SK-N-SH (cell line): ENCODE measurements around the gene METTL13. TPM values are rescaled to one million over a fixed set of nuclear protein-coding genes. Genes with fewer than 3 reads are reported as not detected.

Source experiments
- CTCF ChIA-PET: fragments of 300-600, 350-600 bp; formaldehyde crosslinking; extraction: SDS; loops from one replicate; lab custom pipeline; 2021; lab: Yijun Ruan, JAX
- POLR2A ChIA-PET: fragments of 350-600 bp; sonication (Branson Sonifier 250); formaldehyde crosslinking; extraction: SDS; loops from one replicate; lab custom pipeline; 2020; ENCODE audit warnings: antibody characterized with exemption, inconsistent platforms; lab: Yijun Ruan, JAX
- DNase-seq: peaks from one replicate; pipeline ENCODE4 v3.0.0; 2012
- H2AFZ ChIP-seq: fragments of 200-600 bp; sonication (generic); 2 replicates; pipeline ENCODE4 v1.8.1; 2016; ENCODE audit warnings: antibody characterized with exemption, mild to moderate bottlenecking, low read depth
- H3F3A ChIP-seq: fragments of 200-600 bp; sonication (generic); replicated peaks from 2 replicates; pipeline ENCODE3; 2016; ENCODE audit warnings: antibody characterized with exemption, mild to moderate bottlenecking; ENCODE audit not compliant: insufficient read depth
- H3K27ac ChIP-seq, 2 experiments: fragments of 200-500 bp in 1 of 2; fragments of 200-600 bp in 1 of 2; sonication (Bioruptor generic) in 1 of 2; sonication (generic), shearing (Covaris generic) in 1 of 2; 2 replicates each; pipeline versions ENCODE4 v1.5.1 to v1.6.1; 2014 to 2016; ENCODE audit warnings: low read depth in 2 of 2, inconsistent platforms in 1 of 2, low read length in 1 of 2, mild to moderate bottlenecking in 1 of 2, mixed read lengths in 1 of 2
- H3K27me3 ChIP-seq: fragments of 200-600 bp; sonication (generic), shearing (Covaris generic); 2 replicates; pipeline ENCODE4 v1.6.1; 2016; ENCODE audit warnings: mixed run types; ENCODE audit not compliant: insufficient read depth
- H3K36me3 ChIP-seq, 2 experiments: fragments of 200-500 bp in 1 of 2; fragments of 200-600 bp in 1 of 2; sonication (Bioruptor generic) in 1 of 2; sonication (generic) in 1 of 2; replicated peaks in 1 of 2; 2 replicates each; pipeline versions ENCODE3 to v1.5.1; 2014 to 2016; ENCODE audit warnings: low read length in 1 of 2, mild to moderate bottlenecking in 1 of 2; ENCODE audit not compliant: insufficient read depth in 2 of 2, control insufficient read depth in 1 of 2
- H3K4me1 ChIP-seq, 2 experiments: fragments of 200-500 bp in 1 of 2; fragments of 200-600 bp in 1 of 2; sonication (Bioruptor generic) in 1 of 2; sonication (generic), shearing (Covaris generic) in 1 of 2; 2 replicates each; pipeline versions ENCODE4 v1.5.1 to v1.6.1; 2014 to 2016; ENCODE audit warnings: low read depth in 1 of 2, low read length in 1 of 2, mixed run types in 1 of 2; ENCODE audit not compliant: insufficient read depth in 2 of 2, control insufficient read depth in 1 of 2
- H3K4me2 ChIP-seq: fragments of 200-600 bp; sonication (generic), shearing (Covaris generic); 2 replicates; pipeline ENCODE4 v1.6.1; 2017; ENCODE audit warnings: mixed run types
- H3K4me3 ChIP-seq, 2 experiments: fragments of 200-500 bp in 1 of 2; fragments of 200-600 bp in 1 of 2; sonication (Bioruptor generic) in 1 of 2; sonication (generic), shearing (Covaris generic) in 1 of 2; 2 replicates each; pipeline versions ENCODE4 v1.5.1 to v1.8.1; 2014 to 2016; ENCODE audit warnings: low read depth in 2 of 2, inconsistent platforms in 1 of 2, low read length in 1 of 2, mild to moderate bottlenecking in 1 of 2, mixed read lengths in 1 of 2, moderate library complexity in 1 of 2
- H3K79me2 ChIP-seq: fragments of 200-600 bp; sonication (generic); 2 replicates; pipeline ENCODE4 v1.8.1; 2017; ENCODE audit warnings: mild to moderate bottlenecking; ENCODE audit not compliant: insufficient read depth
- H3K9ac ChIP-seq: fragments of 200-600 bp; sonication (generic); 2 replicates; pipeline ENCODE4 v1.6.1; 2017; ENCODE audit warnings: mixed run types
- H3K9me2 ChIP-seq: fragments of 200-600 bp; sonication (generic); 2 replicates; pipeline ENCODE4 v1.6.1; 2017; ENCODE audit warnings: mixed run types
- H3K9me3 ChIP-seq: fragments of 200-600 bp; sonication (generic); 2 replicates; pipeline ENCODE4 v1.6.1; 2017; ENCODE audit warnings: mixed run types, mild to moderate bottlenecking, moderate library complexity
- H4K20me1 ChIP-seq: fragments of 200-600 bp; sonication (generic); 2 replicates; pipeline ENCODE4 v1.6.1; 2017; ENCODE audit warnings: mild to moderate bottlenecking, mixed run types; ENCODE audit not compliant: insufficient read depth
- ELF1 ChIP-seq: IDR thresholded peaks from 2 replicates; pipeline ENCODE4 v1.4.0; 2012
- FOSL2 ChIP-seq: IDR thresholded peaks from 2 replicates; pipeline ENCODE4 v1.4.0; 2012; ENCODE audit warnings: low read depth, mild to moderate bottlenecking, moderate library complexity, borderline replicate concordance
- FOXM1 ChIP-seq: IDR thresholded peaks from 2 replicates; pipeline ENCODE4 v1.4.0; 2012; ENCODE audit warnings: low read depth, mild to moderate bottlenecking
- GABPA ChIP-seq: IDR thresholded peaks from 2 replicates; pipeline ENCODE4 v1.4.0; 2012; ENCODE audit warnings: low read depth, mild to moderate bottlenecking
- JUND ChIP-seq: IDR thresholded peaks from 2 replicates; pipeline ENCODE4 v1.4.0; 2012
- MXI1 ChIP-seq: IDR thresholded peaks from 2 replicates; pipeline ENCODE4 v1.6.1; 2012; ENCODE audit warnings: mild to moderate bottlenecking, low read depth, low read length, improper control_type of control experiment
- NFIC ChIP-seq: IDR thresholded peaks from 2 replicates; pipeline ENCODE4 v1.4.0; 2012; ENCODE audit warnings: borderline replicate concordance
- POLR2AphosphoS5 ChIP-seq: IDR thresholded peaks from 2 replicates; pipeline ENCODE4 v1.6.1; 2012; ENCODE audit warnings: low read depth, low read length
- RAD21 ChIP-seq: IDR thresholded peaks from 2 replicates; pipeline ENCODE4 v1.6.1; 2012; ENCODE audit warnings: mild to moderate bottlenecking, low read length
- RFX5 ChIP-seq: IDR thresholded peaks from 2 replicates; pipeline ENCODE4 v1.6.1; 2012; ENCODE audit warnings: mild to moderate bottlenecking, improper control_type of control experiment, low read length
- RXRA ChIP-seq: IDR thresholded peaks from 2 replicates; pipeline ENCODE4 v1.4.0; 2012; ENCODE audit warnings: low read depth, mild to moderate bottlenecking, borderline replicate concordance
- SMC3 ChIP-seq: IDR thresholded peaks from 2 replicates; pipeline ENCODE4 v1.6.1; 2012; ENCODE audit warnings: low read depth, low read length, improper control_type of control experiment
- TCF12 ChIP-seq: IDR thresholded peaks from 2 replicates; pipeline ENCODE4 v1.4.0; 2012
- TEAD4 ChIP-seq: IDR thresholded peaks from 2 replicates; pipeline ENCODE4 v1.4.0; 2012; ENCODE audit warnings: mild to moderate bottlenecking, borderline replicate concordance; ENCODE audit not compliant: insufficient read depth
- YY1 ChIP-seq: IDR thresholded peaks from 2 replicates; pipeline ENCODE4 v1.4.0; 2012; ENCODE audit warnings: low read depth, mild to moderate bottlenecking
- ZBTB33 ChIP-seq: IDR thresholded peaks from 2 replicates; pipeline ENCODE4 v1.4.0; 2012; ENCODE audit warnings: low read depth, borderline replicate concordance
- WGBS: methylation state at CpG from one replicate; pipeline ENCODE4 v1.1.6; 2017; ENCODE audit warnings: low lambda C conversion rate; 5-methylcytosine and 5-hydroxymethylcytosine counted together
- polyA plus RNA-seq, 3 experiments: library from polyadenylated mRNA; depleted of rRNA; stranded (reverse); fragments of >200 nt; gene quantifications; 2 replicates each; pipeline ENCODE4 v1.2.3, GENCODE V29; 2012
- TF ChIP-seq, protein P1 (sequence below): fragments of 150-350 bp; IDR thresholded peaks from 2 replicates; pipeline ENCODE4 v1.6.1; 2017; ENCODE audit warnings: antibody characterized with exemption, low read length, low read depth, borderline replicate concordance
- TF ChIP-seq, protein P2 (sequence below): IDR thresholded peaks from 2 replicates; pipeline ENCODE4 v1.6.1; 2012; ENCODE audit warnings: mild to moderate bottlenecking, low read depth, low read length, moderate library complexity
- TF ChIP-seq, protein P3 (sequence below): IDR thresholded peaks from 2 replicates; pipeline ENCODE4; 2012

Gene METTL13
- polyA plus RNA-seq, 1 of the 3 experiments (the other 2 are of a cell fraction), result 32.7 TPM

GRCh38 chr1:171792656-171793369 lies 11.4 kb downstream of the METTL13 start (continued):
- no peak for TF ChIP-seq MXI1
- no peak for TF ChIP-seq NFIC
- no peak for TF ChIP-seq TCF12
- TF ChIP-seq, protein P1, sequence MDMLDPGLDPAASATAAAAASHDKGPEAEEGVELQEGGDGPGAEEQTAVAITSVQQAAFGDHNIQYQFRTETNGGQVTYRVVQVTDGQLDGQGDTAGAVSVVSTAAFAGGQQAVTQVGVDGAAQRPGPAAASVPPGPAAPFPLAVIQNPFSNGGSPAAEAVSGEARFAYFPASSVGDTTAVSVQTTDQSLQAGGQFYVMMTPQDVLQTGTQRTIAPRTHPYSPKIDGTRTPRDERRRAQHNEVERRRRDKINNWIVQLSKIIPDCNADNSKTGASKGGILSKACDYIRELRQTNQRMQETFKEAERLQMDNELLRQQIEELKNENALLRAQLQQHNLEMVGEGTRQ, result no peak
- no peak for TF ChIP-seq RXRA
- no peak for TF ChIP-seq ZBTB33
- no peak for TF ChIP-seq YY1
- TF ChIP-seq ELF1, result no peak

DNA sequence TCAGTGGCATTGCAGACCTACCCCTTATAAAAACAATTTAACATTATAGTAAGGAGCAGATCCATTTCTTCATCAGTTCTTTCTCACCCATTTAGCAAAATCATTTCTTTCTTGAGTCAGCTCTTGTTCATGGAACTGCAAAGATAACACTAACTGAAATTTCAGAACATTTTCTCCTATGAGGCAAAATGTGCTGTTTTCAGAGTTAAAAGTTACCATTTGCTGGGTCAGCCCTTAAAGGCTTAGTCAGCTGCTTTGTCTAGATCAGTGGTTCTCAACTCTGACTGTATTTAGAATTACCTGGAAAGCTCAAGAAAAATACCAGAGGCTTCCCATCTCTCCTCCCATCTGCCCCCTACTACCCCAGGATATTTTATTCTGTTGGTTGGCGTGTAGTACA lies 12.2 kb downstream of the METTL13 start:
- WGBS, result 93% methylated on average over 1 of the region's 1 CpG
- ChIA-PET CTCF (interaction anchor here (0.6 to 7.1 kb wide), 3 partner anchors 9 to 192 kb away, joined by 3 to 34 read pairs (median 3); no protein-coding TSS in a partner anchor), POLR2A (no interaction called here)
- TF ChIP-seq FOSL2, result no peak
- no peak for TF ChIP-seq POLR2AphosphoS5
- TF ChIP-seq TEAD4, result no peak
- no peak for TF ChIP-seq ZBTB33
- no peak for TF ChIP-seq RAD21
- TF ChIP-seq RFX5, result no peak
- TF ChIP-seq TCF12, result no peak
- TF ChIP-seq FOXM1, result no peak
- TF ChIP-seq MXI1, result no peak
- TF ChIP-seq, protein P2, sequence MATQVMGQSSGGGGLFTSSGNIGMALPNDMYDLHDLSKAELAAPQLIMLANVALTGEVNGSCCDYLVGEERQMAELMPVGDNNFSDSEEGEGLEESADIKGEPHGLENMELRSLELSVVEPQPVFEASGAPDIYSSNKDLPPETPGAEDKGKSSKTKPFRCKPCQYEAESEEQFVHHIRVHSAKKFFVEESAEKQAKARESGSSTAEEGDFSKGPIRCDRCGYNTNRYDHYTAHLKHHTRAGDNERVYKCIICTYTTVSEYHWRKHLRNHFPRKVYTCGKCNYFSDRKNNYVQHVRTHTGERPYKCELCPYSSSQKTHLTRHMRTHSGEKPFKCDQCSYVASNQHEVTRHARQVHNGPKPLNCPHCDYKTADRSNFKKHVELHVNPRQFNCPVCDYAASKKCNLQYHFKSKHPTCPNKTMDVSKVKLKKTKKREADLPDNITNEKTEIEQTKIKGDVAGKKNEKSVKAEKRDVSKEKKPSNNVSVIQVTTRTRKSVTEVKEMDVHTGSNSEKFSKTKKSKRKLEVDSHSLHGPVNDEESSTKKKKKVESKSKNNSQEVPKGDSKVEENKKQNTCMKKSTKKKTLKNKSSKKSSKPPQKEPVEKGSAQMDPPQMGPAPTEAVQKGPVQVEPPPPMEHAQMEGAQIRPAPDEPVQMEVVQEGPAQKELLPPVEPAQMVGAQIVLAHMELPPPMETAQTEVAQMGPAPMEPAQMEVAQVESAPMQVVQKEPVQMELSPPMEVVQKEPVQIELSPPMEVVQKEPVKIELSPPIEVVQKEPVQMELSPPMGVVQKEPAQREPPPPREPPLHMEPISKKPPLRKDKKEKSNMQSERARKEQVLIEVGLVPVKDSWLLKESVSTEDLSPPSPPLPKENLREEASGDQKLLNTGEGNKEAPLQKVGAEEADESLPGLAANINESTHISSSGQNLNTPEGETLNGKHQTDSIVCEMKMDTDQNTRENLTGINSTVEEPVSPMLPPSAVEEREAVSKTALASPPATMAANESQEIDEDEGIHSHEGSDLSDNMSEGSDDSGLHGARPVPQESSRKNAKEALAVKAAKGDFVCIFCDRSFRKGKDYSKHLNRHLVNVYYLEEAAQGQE, result no peak
- no peak for TF ChIP-seq YY1
- TF ChIP-seq, protein P3, sequence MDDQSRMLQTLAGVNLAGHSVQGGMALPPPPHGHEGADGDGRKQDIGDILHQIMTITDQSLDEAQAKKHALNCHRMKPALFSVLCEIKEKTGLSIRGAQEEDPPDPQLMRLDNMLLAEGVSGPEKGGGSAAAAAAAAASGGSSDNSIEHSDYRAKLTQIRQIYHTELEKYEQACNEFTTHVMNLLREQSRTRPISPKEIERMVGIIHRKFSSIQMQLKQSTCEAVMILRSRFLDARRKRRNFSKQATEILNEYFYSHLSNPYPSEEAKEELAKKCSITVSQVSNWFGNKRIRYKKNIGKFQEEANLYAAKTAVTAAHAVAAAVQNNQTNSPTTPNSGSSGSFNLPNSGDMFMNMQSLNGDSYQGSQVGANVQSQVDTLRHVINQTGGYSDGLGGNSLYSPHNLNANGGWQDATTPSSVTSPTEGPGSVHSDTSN, result no peak
- TF ChIP-seq RXRA, result no peak
- no peak for TF ChIP-seq JUND
- TF ChIP-seq NFIC, result no peak
- no peak for TF ChIP-seq SMC3
- no peak for TF ChIP-seq GABPA
- Histone ChIP-seq H3K9ac (no peak overlapping the region; the same call in 1 of the 2 replicates), H3K79me2 (peaks cover 10% of the 10 kb centered on the region; the same call in 1 of the 2 replicates), H3K27ac (peak overlapping the region in 1 of 2 experiments; percentile 73; a peak in 2 of 4 replicates), H3K9me2 (no peaks in the 10 kb centered on the region), H3K4me3 (no peak overlapping the region), H4K20me1 (no peaks in the 10 kb centered on the region), H3K4me2 (peak overlapping the region; percentile 20; the same call in 1 of the 2 replicates), H3K4me1 (peaks cover under 1 to 9% of the 10 kb centered on the region in 2 experiments; a peak in 2 of 4 replicates), H3F3A (peaks cover 11% of the 10 kb centered on the region), H3K9me3 (no peaks in the 10 kb centered on the region), H2AFZ (no peak overlapping the region; the same call in 1 of the 2 replicates), H3K27me3 (no peaks in the 10 kb centered on the region), H3K36me3 (peaks cover 50 to 90% of the 10 kb centered on the region in 2 experiments)
- no peak for DNase-seq
